GM18858 (cell line): ENCODE results near the gene ELFN1.

Experiments
- ATAC-seq: cut with Tn5 transposase; IDR thresholded peaks from one replicate; pipeline ENCODE4 v1.9.1; 2021; ENCODE audit not compliant: unreplicated experiment

The ELFN1 gene

DNA sequence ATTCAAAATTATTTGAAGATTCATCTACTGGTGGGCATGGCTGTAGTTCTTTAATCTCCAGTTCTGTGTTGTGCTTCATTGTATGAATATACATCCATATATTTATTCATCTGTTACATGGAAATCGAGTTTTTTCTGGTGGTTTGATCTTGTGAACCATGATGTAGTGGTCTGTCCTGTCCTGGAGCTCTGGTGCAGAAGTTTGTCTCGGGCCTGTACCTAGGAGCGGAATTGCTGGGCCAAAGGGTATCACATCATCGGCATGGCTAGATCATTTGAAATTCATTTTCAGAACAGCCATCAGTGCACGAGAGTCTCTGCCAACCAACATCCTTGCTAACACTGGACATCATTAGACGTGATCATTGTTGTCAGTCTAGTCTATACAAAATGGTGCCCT lies 107.0 kb downstream of the ELFN1 start:
- no peak for ATAC-seq

DNA sequence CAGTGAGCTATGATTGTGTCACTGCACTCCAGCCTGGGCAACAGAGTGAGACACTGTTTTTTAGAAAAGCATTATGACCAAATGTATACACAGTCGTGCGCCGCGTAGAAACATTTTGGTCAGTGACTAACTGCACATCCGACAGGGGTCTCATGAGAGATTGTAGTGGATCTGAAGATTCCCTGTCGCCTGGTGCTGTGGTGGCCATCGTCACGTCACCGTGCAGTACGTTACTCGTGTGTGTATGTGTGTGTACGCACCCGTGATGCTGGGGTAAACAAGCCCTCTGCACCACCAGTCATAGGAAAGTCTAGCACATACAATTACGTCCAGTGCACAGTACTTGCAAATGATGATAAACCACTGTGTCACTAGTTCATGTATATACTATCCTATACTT lies 109.4 kb downstream of the ELFN1 start:
- no peak for ATAC-seq

DNA sequence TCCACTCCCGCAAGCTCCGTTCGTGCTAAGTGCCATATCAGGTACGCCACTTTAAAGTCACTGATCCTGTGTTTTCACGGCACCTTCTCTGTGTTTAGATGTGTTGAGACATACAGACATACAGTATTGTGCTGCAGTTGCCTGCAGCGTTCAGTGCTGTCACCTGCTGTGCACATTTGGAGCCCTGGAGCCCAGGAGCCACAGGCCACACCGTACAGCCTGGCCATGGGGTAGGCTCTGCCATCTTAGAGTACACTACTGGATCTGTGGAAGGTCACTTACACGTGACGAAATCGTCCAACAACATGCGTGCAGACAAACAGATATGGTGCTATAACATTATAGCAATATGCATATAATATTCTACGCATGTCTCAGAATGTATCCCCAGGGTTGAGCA lies 111.3 kb downstream of the ELFN1 start:
- no peak for ATAC-seq

DNA sequence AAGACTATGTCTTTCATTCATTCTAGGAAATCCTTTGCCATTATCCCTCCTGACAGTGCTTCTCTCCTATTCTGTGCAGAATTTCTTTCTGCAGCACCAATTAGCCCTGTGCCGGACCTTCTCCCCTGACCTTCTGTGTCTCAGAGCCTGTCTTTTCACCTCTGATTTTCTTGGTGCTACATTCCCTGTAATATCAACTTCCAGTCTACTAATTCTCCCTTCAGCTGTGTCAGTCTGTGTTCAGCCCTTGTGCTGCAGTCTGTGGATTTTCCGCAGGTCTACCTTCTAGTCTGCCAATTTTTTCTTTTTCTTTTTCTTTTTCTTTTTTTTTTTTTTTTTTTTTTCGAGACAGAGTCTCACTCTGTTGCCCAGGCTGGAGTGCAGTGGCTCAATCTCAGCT lies 115.8 kb downstream of the ELFN1 start:
- no peak for ATAC-seq

DNA sequence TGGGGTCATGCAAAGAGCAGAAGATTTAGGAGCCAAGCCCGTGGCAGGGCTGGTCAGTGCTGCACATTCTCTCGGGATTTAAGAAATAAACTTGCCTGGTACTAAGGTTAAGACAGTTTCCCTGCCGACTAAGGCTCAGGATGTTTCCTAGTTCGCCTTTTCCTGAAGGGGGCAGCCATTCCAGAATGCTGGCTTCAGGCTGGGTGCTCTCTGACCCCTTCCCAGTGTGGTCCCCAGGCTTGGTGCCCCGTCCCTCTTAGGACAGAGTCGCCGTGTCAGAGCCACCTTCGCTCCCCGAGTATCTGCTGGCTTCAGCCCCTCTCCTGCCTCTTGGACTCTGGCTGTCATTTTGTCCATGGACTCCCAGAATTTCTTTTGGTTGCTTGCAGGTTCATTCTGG lies 117.2 kb downstream of the ELFN1 start:
- ATAC-seq = no peak

DNA sequence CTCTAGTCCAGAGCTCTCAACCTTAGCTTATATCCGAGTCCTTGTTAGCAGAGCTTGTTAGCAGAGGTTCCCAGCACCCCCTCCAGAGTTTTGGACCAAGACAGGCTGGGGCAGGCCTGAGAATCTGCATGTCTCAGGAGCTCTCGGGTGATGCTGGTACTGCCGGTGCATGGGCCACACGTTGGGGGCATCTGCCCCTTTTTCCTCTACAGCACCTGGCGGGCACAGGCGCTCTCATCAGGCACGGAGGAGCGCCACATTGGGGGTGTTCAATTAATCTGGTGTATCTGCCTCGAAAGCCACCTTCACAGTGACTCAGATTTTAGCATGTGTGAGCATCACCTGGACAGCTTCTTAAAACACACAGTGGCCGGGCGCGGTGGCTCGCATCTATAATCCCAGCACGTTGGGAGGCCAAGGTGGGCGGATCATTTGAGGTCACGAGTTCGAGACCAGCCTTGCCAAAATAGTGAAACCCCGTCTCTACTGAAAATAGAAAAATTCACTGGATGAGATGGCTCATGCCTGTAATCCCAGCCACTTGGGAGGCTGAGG lies 117.7 kb downstream of the ELFN1 start:
- no peak for ATAC-seq

DNA sequence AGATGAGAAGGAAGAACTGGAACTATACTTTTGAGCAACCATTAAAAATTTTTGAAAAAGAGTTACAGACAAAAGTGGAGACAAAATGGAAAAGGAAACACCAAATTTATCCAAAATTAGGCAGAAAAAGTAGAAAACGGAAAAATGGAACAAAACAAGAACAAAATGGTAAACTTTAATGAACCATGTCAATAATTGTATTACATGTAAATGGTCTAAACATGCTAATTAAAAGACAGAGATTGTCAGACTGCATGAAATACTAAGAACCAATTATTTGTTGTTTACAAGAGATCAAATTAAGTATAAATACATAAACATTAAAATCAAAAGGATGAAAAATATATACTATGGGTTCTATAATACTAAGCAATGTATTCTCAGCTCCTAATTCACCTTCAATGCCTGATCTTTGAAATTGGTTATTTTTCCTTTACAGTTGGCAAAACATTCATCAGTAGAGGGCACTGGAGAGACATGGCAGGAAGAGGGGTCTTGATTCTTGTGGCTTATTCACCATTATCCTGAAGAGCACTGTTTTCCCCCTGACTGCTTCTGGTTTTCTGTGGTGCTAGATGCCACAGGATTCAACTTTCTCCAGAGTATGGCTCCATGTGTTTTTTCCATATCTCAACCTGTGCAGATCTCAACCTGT lies 124.9 kb downstream of the ELFN1 start:
- ATAC-seq = no peak
